H1 (cell line): ENCODE results near the gene LRCH1. TPM values are rescaled to one million over a fixed set of nuclear protein-coding genes. Genes with fewer than 3 reads are reported as not detected.

ENCODE experiments used
- EP300 ChIP-seq, 2 experiments: IDR thresholded peaks; 1 replicate in 1 of 2; 2 replicates in 1 of 2; pipeline ENCODE4 v1.6.1; 2011 to 2012; ENCODE audit warnings: low read depth in 2 of 2, low read length in 2 of 2, mild to moderate bottlenecking in 2 of 2, borderline replicate concordance in 1 of 2, inconsistent platforms in 1 of 2, moderate library complexity in 1 of 2
- RBBP5 ChIP-seq: IDR thresholded peaks from 2 replicates; pipeline ENCODE4 v1.7.1; 2012; ENCODE audit warnings: low read depth, mild to moderate bottlenecking, inconsistent platforms, low read length, moderate library complexity, borderline replicate concordance
- SIN3A ChIP-seq, 2 experiments: IDR thresholded peaks in 1 of 2; conservative IDR thresholded peaks in 1 of 2; 2 replicates each; pipeline ENCODE4 v1.6.1; 2011 to 2012; ENCODE audit warnings: low read length in 2 of 2, improper control_type of control experiment in 1 of 2, low read depth in 1 of 2, mild to moderate bottlenecking in 1 of 2
- ZNF274 ChIP-seq: IDR thresholded peaks from 2 replicates; pipeline ENCODE4 v1.7.0; 2012; ENCODE audit warnings: low read length, borderline replicate concordance; ENCODE audit errors: extremely low read depth
- polyA plus RNA-seq, 7 experiments: library from polyadenylated mRNA; depleted of rRNA in 3 of 7; stranded (reverse) in 5 of 7; unstranded in 2 of 7; fragments of >200 nt in 5 of 7; fragments of 200-250 nt in 2 of 7; gene quantifications; 1 replicate in 5 of 7; 2 replicates in 1 of 7; 4 replicates in 1 of 7; pipeline versions ENCODE4 v1.2.1 to v1.2.3, GENCODE V29; 2011 to 2013; ENCODE audit warnings: missing spikeins in 2 of 7, mixed read lengths in 2 of 7
- total RNA-seq: library from RNA; stranded (reverse); fragmentation: NEBNext Ultra II Directional; extraction: Animal tissue kit (Norgen Biotek cat#: 25700); gene quantifications from 2 replicates; pipeline ENCODE4 v1.2.1, GENCODE V29; 2021
- TF ChIP-seq, protein P1 (sequence below): fragments of 300-600 bp; sonication (generic); IDR thresholded peaks from 2 replicates; pipeline ENCODE4 v1.7.1; 2012; ENCODE audit warnings: low read length, moderate library complexity, mild to moderate bottlenecking, inconsistent platforms; ENCODE audit not compliant: insufficient replicate concordance

The LRCH1 gene
- total and polyA plus RNA-seq, 2 of the 8 experiments (the other 6 are each of a cell fraction or from before 2014, with no cell fraction given): 3.0 to 10.1 TPM

DNA sequence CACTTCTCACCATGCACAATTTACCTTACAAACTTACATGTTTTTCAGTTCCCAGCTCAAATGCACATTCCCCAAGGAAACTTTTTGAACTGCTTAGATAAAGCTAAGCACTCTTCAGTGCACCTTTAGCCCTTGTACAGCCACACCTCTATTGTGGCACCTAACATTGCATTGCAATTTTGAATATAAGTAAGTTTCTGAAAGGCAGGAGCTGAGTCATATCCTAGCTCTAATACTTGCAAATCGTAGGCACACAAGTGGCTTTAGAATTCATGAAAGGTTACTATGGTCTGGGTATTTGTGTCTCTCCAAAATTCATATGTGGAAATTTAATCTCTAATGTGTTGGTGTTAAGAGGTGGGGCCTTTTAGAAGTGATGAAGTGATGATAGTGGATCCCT is 248.9 kb downstream of the LRCH1 start (continued):
- TF ChIP-seq, protein P1, sequence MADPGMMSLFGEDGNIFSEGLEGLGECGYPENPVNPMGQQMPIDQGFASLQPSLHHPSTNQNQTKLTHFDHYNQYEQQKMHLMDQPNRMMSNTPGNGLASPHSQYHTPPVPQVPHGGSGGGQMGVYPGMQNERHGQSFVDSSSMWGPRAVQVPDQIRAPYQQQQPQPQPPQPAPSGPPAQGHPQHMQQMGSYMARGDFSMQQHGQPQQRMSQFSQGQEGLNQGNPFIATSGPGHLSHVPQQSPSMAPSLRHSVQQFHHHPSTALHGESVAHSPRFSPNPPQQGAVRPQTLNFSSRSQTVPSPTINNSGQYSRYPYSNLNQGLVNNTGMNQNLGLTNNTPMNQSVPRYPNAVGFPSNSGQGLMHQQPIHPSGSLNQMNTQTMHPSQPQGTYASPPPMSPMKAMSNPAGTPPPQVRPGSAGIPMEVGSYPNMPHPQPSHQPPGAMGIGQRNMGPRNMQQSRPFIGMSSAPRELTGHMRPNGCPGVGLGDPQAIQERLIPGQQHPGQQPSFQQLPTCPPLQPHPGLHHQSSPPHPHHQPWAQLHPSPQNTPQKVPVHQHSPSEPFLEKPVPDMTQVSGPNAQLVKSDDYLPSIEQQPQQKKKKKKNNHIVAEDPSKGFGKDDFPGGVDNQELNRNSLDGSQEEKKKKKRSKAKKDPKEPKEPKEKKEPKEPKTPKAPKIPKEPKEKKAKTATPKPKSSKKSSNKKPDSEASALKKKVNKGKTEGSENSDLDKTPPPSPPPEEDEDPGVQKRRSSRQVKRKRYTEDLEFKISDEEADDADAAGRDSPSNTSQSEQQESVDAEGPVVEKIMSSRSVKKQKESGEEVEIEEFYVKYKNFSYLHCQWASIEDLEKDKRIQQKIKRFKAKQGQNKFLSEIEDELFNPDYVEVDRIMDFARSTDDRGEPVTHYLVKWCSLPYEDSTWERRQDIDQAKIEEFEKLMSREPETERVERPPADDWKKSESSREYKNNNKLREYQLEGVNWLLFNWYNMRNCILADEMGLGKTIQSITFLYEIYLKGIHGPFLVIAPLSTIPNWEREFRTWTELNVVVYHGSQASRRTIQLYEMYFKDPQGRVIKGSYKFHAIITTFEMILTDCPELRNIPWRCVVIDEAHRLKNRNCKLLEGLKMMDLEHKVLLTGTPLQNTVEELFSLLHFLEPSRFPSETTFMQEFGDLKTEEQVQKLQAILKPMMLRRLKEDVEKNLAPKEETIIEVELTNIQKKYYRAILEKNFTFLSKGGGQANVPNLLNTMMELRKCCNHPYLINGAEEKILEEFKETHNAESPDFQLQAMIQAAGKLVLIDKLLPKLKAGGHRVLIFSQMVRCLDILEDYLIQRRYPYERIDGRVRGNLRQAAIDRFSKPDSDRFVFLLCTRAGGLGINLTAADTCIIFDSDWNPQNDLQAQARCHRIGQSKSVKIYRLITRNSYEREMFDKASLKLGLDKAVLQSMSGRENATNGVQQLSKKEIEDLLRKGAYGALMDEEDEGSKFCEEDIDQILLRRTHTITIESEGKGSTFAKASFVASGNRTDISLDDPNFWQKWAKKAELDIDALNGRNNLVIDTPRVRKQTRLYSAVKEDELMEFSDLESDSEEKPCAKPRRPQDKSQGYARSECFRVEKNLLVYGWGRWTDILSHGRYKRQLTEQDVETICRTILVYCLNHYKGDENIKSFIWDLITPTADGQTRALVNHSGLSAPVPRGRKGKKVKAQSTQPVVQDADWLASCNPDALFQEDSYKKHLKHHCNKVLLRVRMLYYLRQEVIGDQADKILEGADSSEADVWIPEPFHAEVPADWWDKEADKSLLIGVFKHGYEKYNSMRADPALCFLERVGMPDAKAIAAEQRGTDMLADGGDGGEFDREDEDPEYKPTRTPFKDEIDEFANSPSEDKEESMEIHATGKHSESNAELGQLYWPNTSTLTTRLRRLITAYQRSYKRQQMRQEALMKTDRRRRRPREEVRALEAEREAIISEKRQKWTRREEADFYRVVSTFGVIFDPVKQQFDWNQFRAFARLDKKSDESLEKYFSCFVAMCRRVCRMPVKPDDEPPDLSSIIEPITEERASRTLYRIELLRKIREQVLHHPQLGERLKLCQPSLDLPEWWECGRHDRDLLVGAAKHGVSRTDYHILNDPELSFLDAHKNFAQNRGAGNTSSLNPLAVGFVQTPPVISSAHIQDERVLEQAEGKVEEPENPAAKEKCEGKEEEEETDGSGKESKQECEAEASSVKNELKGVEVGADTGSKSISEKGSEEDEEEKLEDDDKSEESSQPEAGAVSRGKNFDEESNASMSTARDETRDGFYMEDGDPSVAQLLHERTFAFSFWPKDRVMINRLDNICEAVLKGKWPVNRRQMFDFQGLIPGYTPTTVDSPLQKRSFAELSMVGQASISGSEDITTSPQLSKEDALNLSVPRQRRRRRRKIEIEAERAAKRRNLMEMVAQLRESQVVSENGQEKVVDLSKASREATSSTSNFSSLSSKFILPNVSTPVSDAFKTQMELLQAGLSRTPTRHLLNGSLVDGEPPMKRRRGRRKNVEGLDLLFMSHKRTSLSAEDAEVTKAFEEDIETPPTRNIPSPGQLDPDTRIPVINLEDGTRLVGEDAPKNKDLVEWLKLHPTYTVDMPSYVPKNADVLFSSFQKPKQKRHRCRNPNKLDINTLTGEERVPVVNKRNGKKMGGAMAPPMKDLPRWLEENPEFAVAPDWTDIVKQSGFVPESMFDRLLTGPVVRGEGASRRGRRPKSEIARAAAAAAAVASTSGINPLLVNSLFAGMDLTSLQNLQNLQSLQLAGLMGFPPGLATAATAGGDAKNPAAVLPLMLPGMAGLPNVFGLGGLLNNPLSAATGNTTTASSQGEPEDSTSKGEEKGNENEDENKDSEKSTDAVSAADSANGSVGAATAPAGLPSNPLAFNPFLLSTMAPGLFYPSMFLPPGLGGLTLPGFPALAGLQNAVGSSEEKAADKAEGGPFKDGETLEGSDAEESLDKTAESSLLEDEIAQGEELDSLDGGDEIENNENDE: no peak
- TF ChIP-seq SIN3A (conservative IDR thresholded peaks at IDR 0.05 in 1 of 2, IDR thresholded peaks at IDR 0.05 in 1 of 2; ENCODE audit: low read depth in 1 of 2, low read length in 2 of 2) (no peak), EP300 (IDR thresholded peaks at IDR 0.05; ENCODE audit: borderline replicate concordance in 1 of 2, low read depth in 2 of 2, low read length in 2 of 2) (no peak), RBBP5 (no peak), ZNF274 (no peak)
